GM12878 (cell line): ENCODE measurements around the gene PKMYT1. TPM values are rescaled to one million over a fixed set of nuclear protein-coding genes. Genes with fewer than 3 reads are reported as not detected.

Experiments
- BACH1 ChIP-seq: fragments of 450-650 bp; IDR thresholded peaks from 2 replicates; pipeline ENCODE4 v1.6.1; 2017; ENCODE audit warnings: mild to moderate bottlenecking, borderline replicate concordance
- BCL3 ChIP-seq: IDR thresholded peaks from 2 replicates; pipeline ENCODE4 v1.6.1; 2011; ENCODE audit warnings: borderline replicate concordance, low read depth, mild to moderate bottlenecking, moderate library complexity, low read length; ENCODE audit not compliant: insufficient read depth, poor library complexity, severe bottlenecking
- CEBPZ ChIP-seq: fragments of 150-350 bp; IDR thresholded peaks from 2 replicates; pipeline ENCODE4 v1.6.1; 2016; ENCODE audit warnings: low read depth, low read length
- CREB1 ChIP-seq: IDR thresholded peaks from 2 replicates; pipeline ENCODE4 v1.6.1; 2012; ENCODE audit warnings: low read depth, mild to moderate bottlenecking, inconsistent platforms
- CTCF ChIP-seq, 3 experiments: IDR thresholded peaks in 2 of 3; conservative IDR thresholded peaks in 1 of 3; 2 replicates each; pipeline ENCODE4 v1.5.1; 2011; ENCODE audit warnings: low read depth in 3 of 3, low read length in 3 of 3, mild to moderate bottlenecking in 3 of 3, control low read depth in 2 of 3, moderate library complexity in 2 of 3, inconsistent platforms in 1 of 3, mixed read lengths in 1 of 3; ENCODE audit not compliant: control insufficient read depth in 2 of 3, insufficient read depth in 1 of 3; ENCODE audit errors: extremely low read depth in 1 of 3
- EGR1 ChIP-seq, 2 experiments: IDR thresholded peaks; 1 replicate in 1 of 2; 2 replicates in 1 of 2; pipeline ENCODE4 v1.6.1; 2011 to 2012; ENCODE audit warnings: low read depth in 2 of 2, low read length in 2 of 2, borderline replicate concordance in 1 of 2, mild to moderate bottlenecking in 1 of 2, moderate library complexity in 1 of 2
- EP300 ChIP-seq, 2 experiments: fragments of 150-350 bp in 1 of 2; IDR thresholded peaks; 2 replicates each; pipeline ENCODE4 v1.6.1; 2011 to 2012; ENCODE audit warnings: low read depth in 2 of 2, low read length in 2 of 2, borderline replicate concordance in 1 of 2, improper control_type of control experiment in 1 of 2, inconsistent platforms in 1 of 2; ENCODE audit not compliant: control insufficient read depth in 1 of 2
- GATAD2B ChIP-seq: fragments of 450-650 bp; conservative IDR thresholded peaks from 2 replicates; pipeline ENCODE4 v1.6.1; 2017; ENCODE audit warnings: low read depth, mild to moderate bottlenecking, moderate library complexity
- JUNB ChIP-seq: IDR thresholded peaks from 2 replicates; pipeline ENCODE4 v1.6.1; 2016; ENCODE audit warnings: antibody characterized with exemption, mild to moderate bottlenecking
- KDM1A ChIP-seq: fragments of 200-600 bp; sonication (generic); IDR thresholded peaks from 2 replicates; pipeline ENCODE4 v1.6.1; 2016; ENCODE audit warnings: borderline replicate concordance
- KLF5 ChIP-seq: fragments of 450-650 bp; IDR thresholded peaks from 2 replicates; pipeline ENCODE4 v1.6.1; 2014; ENCODE audit warnings: mild to moderate bottlenecking; ENCODE audit not compliant: partially characterized antibody
- MEF2B ChIP-seq: fragments of 450-650 bp; IDR thresholded peaks from 2 replicates; pipeline ENCODE4 v1.6.1; 2018; ENCODE audit warnings: mild to moderate bottlenecking, moderate library complexity; ENCODE audit not compliant: partially characterized antibody, poor library complexity, severe bottlenecking
- POLR2A ChIP-seq: IDR thresholded peaks from 2 replicates; pipeline ENCODE4 v1.6.1; 2011; ENCODE audit warnings: low read depth, mild to moderate bottlenecking, low read length
- POU2F2 ChIP-seq: IDR thresholded peaks from 3 replicates; pipeline ENCODE4 v1.6.1; 2011; ENCODE audit warnings: low read depth, mild to moderate bottlenecking, low read length, borderline replicate concordance
- RAD21 ChIP-seq: IDR thresholded peaks from 2 replicates; pipeline ENCODE4 v1.6.1; 2011; ENCODE audit warnings: mild to moderate bottlenecking, low read depth, low read length, moderate library complexity; ENCODE audit not compliant: insufficient read depth
- RELB ChIP-seq: fragments of 450-650 bp; IDR thresholded peaks from 2 replicates; pipeline ENCODE4 v1.6.1; 2017; ENCODE audit warnings: low read depth, mild to moderate bottlenecking, moderate library complexity
- polyA plus RNA-seq, 11 experiments: library from polyadenylated mRNA; depleted of rRNA in 4 of 11; unstranded in 6 of 11; stranded (reverse) in 5 of 11; fragments of >200 nt; fragmentation: Nextera tagmentation in 4 of 11; fragmentation: Illumina TruSeq in 1 of 11; extraction: Ambion mirVana in 4 of 11; extraction: Trizol in 1 of 11; gene quantifications; 1 replicate in 1 of 11; 2 replicates in 10 of 11; pipeline versions ENCODE4 v1.2.1 to v1.2.3, GENCODE V29; 2011 to 2016; ENCODE audit warnings: inconsistent platforms in 2 of 11, missing spikeins in 2 of 11, low read depth in 1 of 11
- total RNA-seq, 4 experiments: library from RNA; depleted of rRNA in 3 of 4; stranded (reverse); fragments of >200 nt in 3 of 4; fragmentation: Illumina TruSeq in 1 of 4; extraction: Trizol in 1 of 4; gene quantifications; 2 replicates each; pipeline versions ENCODE4 v1.2.1 to v1.2.3, GENCODE V29; 2013 to 2021

Gene PKMYT1
- total and polyA plus RNA-seq, 10 of the 15 experiments (the other 5 are each of a cell fraction or from before 2014, with no cell fraction given), result 4.6 to 101 (median 29.9) TPM

GRCh38 chr16:2969545-2970521 is 10.4 kb downstream of the PKMYT1 start (continued):
- no peak for TF ChIP-seq MEF2B
- TF ChIP-seq RAD21, result 0 out of 2 replicates have a peak, but pooled peaks have one; percentile 23
- TF ChIP-seq CEBPZ, result no peak
- peak; percentile 70; the same call in 1 of the 2 replicates for TF ChIP-seq POLR2A
- 0 out of 3 replicates have a peak, but pooled peaks have one; percentile 6 for TF ChIP-seq POU2F2
- TF ChIP-seq JUNB, result no peak
- no peak for TF ChIP-seq KLF5
- TF ChIP-seq KDM1A, result no peak
- 0 out of 2 replicates have a peak, but pooled peaks have one; percentile 18 for TF ChIP-seq CREB1
- peak; percentile 17 for TF ChIP-seq GATAD2B
- no peak for TF ChIP-seq EP300 (IDR thresholded peaks at IDR 0.05; ENCODE audit: borderline replicate concordance in 1 of 2, control insufficient read depth in 1 of 2, low read depth in 2 of 2, low read length in 2 of 2)
- TF ChIP-seq BACH1, result peak; percentile 26; the same call in 1 of the 2 replicates
- TF ChIP-seq EGR1 (IDR thresholded peaks at IDR 0.05; ENCODE audit: borderline replicate concordance in 1 of 2, low read depth in 2 of 2, low read length in 2 of 2), result peak in 1 of 2 experiments; percentile 96; a peak in 2 of 3 replicates
- 0 out of 2 replicates have a peak, but pooled peaks have one; percentile 29 for TF ChIP-seq RELB
- peak; percentile 64 to 73 (median 67) for TF ChIP-seq CTCF (IDR thresholded peaks at IDR 0.05 in 2 of 3, conservative IDR thresholded peaks at IDR 0.05 in 1 of 3; ENCODE audit: control insufficient read depth in 2 of 3, extremely low read depth in 1 of 3, insufficient read depth in 1 of 3, low read depth in 3 of 3, low read length in 3 of 3)
- TF ChIP-seq BCL3, result peak; percentile 54
